ENCODE measurements around the gene MUTYH. TPM values are rescaled to one million over a fixed set of nuclear protein-coding genes. Genes with fewer than 3 reads are reported as not detected.

MUTYH gene
- total and polyA plus RNA-seq, 2 experiments from 2014 or later, result 23.5 to 29.6 TPM

- H4K20me1 ChIP-seq (ENCODE audit: insufficient read depth, poor library complexity, severe bottlenecking), result no peaks in the 10 kb centered on the region
- no peaks in the 10 kb centered on the region for H3K4me1 ChIP-seq (ENCODE audit: insufficient read depth)
- H3K9me2 ChIP-seq (replicated peaks; ENCODE audit: insufficient read depth), result no peaks in the 10 kb centered on the region
- H3K27ac ChIP-seq, result no peak overlapping the region
- H3K9me3 ChIP-seq (ENCODE audit: low read depth), result no peaks in the 10 kb centered on the region
- H3K36me3 ChIP-seq (replicated peaks; ENCODE audit: insufficient read depth, low read depth), result no peaks in the 10 kb centered on the region
- no peak for DNase-seq (ENCODE audit: low spot score)
- 93% methylated on average over 6 of the region's 6 CpGs for WGBS (ENCODE audit: low lambda C conversion rate, missing lambda C conversion rate)
- H2AFZ ChIP-seq, result no peak overlapping the region
- H3K4me2 ChIP-seq, result no peak overlapping the region
- H3K4me3 ChIP-seq, result no peak overlapping the region
- no peaks in the 10 kb centered on the region for H3K79me2 ChIP-seq
- no peaks in the 10 kb centered on the region for H3K27me3 ChIP-seq
- no peak for TF ChIP-seq EZH2 (IDR thresholded peaks at IDR 0.05; ENCODE audit: borderline replicate concordance)
- no peak for TF ChIP-seq EZH2phosphoT487 (IDR thresholded peaks at IDR 0.05; ENCODE audit: low read depth, severe bottlenecking, unreplicated experiment)
- TF ChIP-seq, protein P1, sequence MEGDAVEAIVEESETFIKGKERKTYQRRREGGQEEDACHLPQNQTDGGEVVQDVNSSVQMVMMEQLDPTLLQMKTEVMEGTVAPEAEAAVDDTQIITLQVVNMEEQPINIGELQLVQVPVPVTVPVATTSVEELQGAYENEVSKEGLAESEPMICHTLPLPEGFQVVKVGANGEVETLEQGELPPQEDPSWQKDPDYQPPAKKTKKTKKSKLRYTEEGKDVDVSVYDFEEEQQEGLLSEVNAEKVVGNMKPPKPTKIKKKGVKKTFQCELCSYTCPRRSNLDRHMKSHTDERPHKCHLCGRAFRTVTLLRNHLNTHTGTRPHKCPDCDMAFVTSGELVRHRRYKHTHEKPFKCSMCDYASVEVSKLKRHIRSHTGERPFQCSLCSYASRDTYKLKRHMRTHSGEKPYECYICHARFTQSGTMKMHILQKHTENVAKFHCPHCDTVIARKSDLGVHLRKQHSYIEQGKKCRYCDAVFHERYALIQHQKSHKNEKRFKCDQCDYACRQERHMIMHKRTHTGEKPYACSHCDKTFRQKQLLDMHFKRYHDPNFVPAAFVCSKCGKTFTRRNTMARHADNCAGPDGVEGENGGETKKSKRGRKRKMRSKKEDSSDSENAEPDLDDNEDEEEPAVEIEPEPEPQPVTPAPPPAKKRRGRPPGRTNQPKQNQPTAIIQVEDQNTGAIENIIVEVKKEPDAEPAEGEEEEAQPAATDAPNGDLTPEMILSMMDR (IDR thresholded peaks at IDR 0.05; ENCODE audit: poor library complexity), result no peak
Measured at GRCh38 chr1:45379524-45379923, 39.3 kb upstream of the MUTYH start.

- no peak overlapping the region for H3K27ac ChIP-seq
- no peak for DNase-seq (ENCODE audit: low spot score)
- H3K79me2 ChIP-seq, result no peaks in the 10 kb centered on the region
- no peaks in the 10 kb centered on the region for H3K36me3 ChIP-seq (replicated peaks; ENCODE audit: insufficient read depth, low read depth)
- no peak overlapping the region for H3K4me2 ChIP-seq
- H3K4me1 ChIP-seq (ENCODE audit: insufficient read depth), result peaks cover 6% of the 10 kb centered on the region
- H3K9me2 ChIP-seq (replicated peaks; ENCODE audit: insufficient read depth), result no peaks in the 10 kb centered on the region
- no peaks in the 10 kb centered on the region for H4K20me1 ChIP-seq (ENCODE audit: insufficient read depth, poor library complexity, severe bottlenecking)
- H3K27me3 ChIP-seq, result no peaks in the 10 kb centered on the region
- H3K9me3 ChIP-seq (ENCODE audit: low read depth), result no peaks in the 10 kb centered on the region
- H2AFZ ChIP-seq, result no peak overlapping the region
- no peak for TF ChIP-seq EZH2phosphoT487 (IDR thresholded peaks at IDR 0.05; ENCODE audit: low read depth, severe bottlenecking, unreplicated experiment)
- TF ChIP-seq, protein P1 (IDR thresholded peaks at IDR 0.05; ENCODE audit: poor library complexity), result no peak
- no peak for TF ChIP-seq EZH2 (IDR thresholded peaks at IDR 0.05; ENCODE audit: borderline replicate concordance)
- no peak overlapping the region for H3K4me3 ChIP-seq
Measured at GRCh38 chr1:45378184-45378583, 37.9 kb upstream of the MUTYH start.

DNA sequence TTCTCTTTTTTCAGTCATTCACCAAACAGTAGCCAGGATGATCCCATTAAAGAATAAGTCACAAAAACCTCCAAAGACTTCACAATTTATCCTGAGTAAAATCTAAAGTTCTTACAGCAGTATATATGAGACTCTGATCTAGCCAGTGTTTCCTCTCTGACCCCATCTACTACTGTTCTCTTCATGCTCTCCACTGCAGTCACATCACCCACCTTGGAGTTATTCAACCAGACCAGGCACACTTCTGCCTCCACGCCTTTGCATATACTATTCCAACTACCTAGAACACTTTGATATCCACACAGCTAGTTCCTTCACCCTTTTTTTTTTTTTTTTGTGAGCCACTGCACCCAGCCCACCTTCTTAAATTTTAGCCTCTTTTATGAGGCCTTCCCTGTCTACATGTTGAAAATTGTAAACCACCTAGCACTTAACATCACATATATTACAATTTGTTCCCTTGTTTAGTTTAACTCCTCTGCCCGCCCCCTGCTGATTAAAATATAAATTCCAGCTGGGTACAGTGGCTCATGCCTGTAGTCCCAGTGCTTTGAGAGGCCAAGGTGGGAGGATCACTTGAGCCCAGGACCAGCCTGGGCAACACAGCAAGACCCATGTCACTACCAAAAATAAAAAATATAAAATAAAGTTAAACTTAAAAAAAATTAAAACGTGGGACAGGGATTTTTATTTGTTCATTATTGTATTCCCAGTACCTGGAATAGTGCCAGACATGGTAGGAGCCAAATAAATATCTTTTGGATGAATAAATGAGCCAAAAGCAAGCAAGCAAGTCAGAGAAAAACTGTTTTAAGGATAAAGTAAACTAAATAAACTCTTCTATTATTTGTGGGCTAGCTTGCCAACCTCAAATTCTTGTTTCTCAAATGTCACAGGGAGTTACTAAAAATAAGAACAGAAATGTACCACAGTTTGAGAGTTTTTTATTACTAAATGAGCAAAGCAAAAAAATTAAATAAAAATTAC is 35.2 kb upstream of the MUTYH start:
- 64% methylated on average over 3 of the region's 3 CpGs for WGBS (ENCODE audit: low lambda C conversion rate, missing lambda C conversion rate)
- no peak for DNase-seq (ENCODE audit: low spot score)
- Histone ChIP-seq H3K36me3 (replicated peaks; ENCODE audit: insufficient read depth, low read depth) (no peaks in the 10 kb centered on the region), H3K9me3 (ENCODE audit: low read depth) (no peaks in the 10 kb centered on the region), H2AFZ (no peak overlapping the region), H3K27me3 (no peaks in the 10 kb centered on the region), H3K27ac (no peak overlapping the region), H4K20me1 (ENCODE audit: insufficient read depth, poor library complexity, severe bottlenecking) (no peaks in the 10 kb centered on the region), H3K4me1 (ENCODE audit: insufficient read depth) (peaks cover 6% of the 10 kb centered on the region), H3K79me2 (no peaks in the 10 kb centered on the region), H3K4me3 (no peak overlapping the region), H3K9me2 (replicated peaks; ENCODE audit: insufficient read depth) (no peaks in the 10 kb centered on the region), H3K4me2 (no peak overlapping the region)
- TF ChIP-seq EZH2phosphoT487 (IDR thresholded peaks at IDR 0.05; ENCODE audit: low read depth, severe bottlenecking, unreplicated experiment) (no peak), EZH2 (IDR thresholded peaks at IDR 0.05; ENCODE audit: borderline replicate concordance) (no peak)

- no peak for DNase-seq (ENCODE audit: low spot score)
- H2AFZ ChIP-seq, result no peak overlapping the region
- no peaks in the 10 kb centered on the region for H3K79me2 ChIP-seq
- peaks cover 6% of the 10 kb centered on the region for H3K4me1 ChIP-seq (ENCODE audit: insufficient read depth)
- H3K27ac ChIP-seq, result no peak overlapping the region
- H3K9me2 ChIP-seq (replicated peaks; ENCODE audit: insufficient read depth), result no peaks in the 10 kb centered on the region
- H3K4me3 ChIP-seq, result no peak overlapping the region
- no peaks in the 10 kb centered on the region for H3K36me3 ChIP-seq (replicated peaks; ENCODE audit: insufficient read depth, low read depth)
- H3K9me3 ChIP-seq (ENCODE audit: low read depth), result no peaks in the 10 kb centered on the region
- no peaks in the 10 kb centered on the region for H3K27me3 ChIP-seq
- no peak overlapping the region for H3K4me2 ChIP-seq
- no peaks in the 10 kb centered on the region for H4K20me1 ChIP-seq (ENCODE audit: insufficient read depth, poor library complexity, severe bottlenecking)
- TF ChIP-seq EZH2 (IDR thresholded peaks at IDR 0.05; ENCODE audit: borderline replicate concordance) (no peak), EZH2phosphoT487 (IDR thresholded peaks at IDR 0.05; ENCODE audit: low read depth, severe bottlenecking, unreplicated experiment) (no peak)
- TF ChIP-seq, protein P1 (IDR thresholded peaks at IDR 0.05; ENCODE audit: poor library complexity), result no peak
Measured at GRCh38 chr1:45373573-45373972, 33.3 kb upstream of the MUTYH start.
